Loucy (cell line): Measurements from ENCODE around the gene SAA1.
"Not testable (repeated sequence)": the region's sequence is repeated elsewhere in the genome, so short reads cannot be mapped to it uniquely, and the experiment has no call there.

Source experiments
- CTCF ChIP-seq: fragments of 200-600 bp; sonication (generic); conservative IDR thresholded peaks from 2 replicates; pipeline ENCODE4 v1.5.1; 2014; ENCODE audit warnings: mild to moderate bottlenecking, antibody characterized with exemption, low read length
- EZH2phosphoT487 ChIP-seq: fragments of 200-600 bp; IDR thresholded peaks from 2 replicates; pipeline ENCODE4 v1.6.1; 2018; ENCODE audit warnings: antibody characterized with exemption, mild to moderate bottlenecking, moderate library complexity, borderline replicate concordance

GRCh38 chr11:18246379-18247190 lies 19.5 kb upstream of the SAA1 start:
- TF ChIP-seq CTCF, EZH2phosphoT487: not testable (repeated sequence)
